A549 (cell line): Measurements from ENCODE around the gene OR52A5.

Experiments
- CBX2 ChIP-seq: fragments of 200-600 bp; sonication (generic); IDR thresholded peaks from 2 replicates; pipeline ENCODE4 v1.6.1; 2016; ENCODE audit warnings: low read depth, mild to moderate bottlenecking, borderline replicate concordance
- CTCF ChIP-seq: fragments of >200 bp; sonication (Bioruptor Twin); formaldehyde crosslinking; IDR thresholded peaks from 3 replicates; pipeline ENCODE4 v1.5.1; 2016
- EP300 ChIP-seq, 2 experiments: fragments of >200 bp; sonication (Bioruptor Twin); formaldehyde crosslinking; IDR thresholded peaks; 2 replicates in 1 of 2; 3 replicates in 1 of 2; pipeline ENCODE4 v1.6.1; 2016 to 2017
- KDM1A ChIP-seq: fragments of 200-600 bp; sonication (generic); IDR thresholded peaks from 2 replicates; pipeline ENCODE4 v1.6.1; 2016; ENCODE audit warnings: low read depth, mild to moderate bottlenecking
- MAFK ChIP-seq: fragments of 450-650 bp; IDR thresholded peaks from 2 replicates; pipeline ENCODE4 v1.6.1; 2014; ENCODE audit not compliant: partially characterized antibody
- MAZ ChIP-seq: fragments of 150-350 bp; IDR thresholded peaks from 2 replicates; pipeline ENCODE4 v1.6.1; 2014; ENCODE audit warnings: antibody characterized with exemption, low read depth, low read length, borderline replicate concordance
- PHF8 ChIP-seq: fragments of 200-600 bp; sonication (generic); IDR thresholded peaks from 2 replicates; pipeline ENCODE4 v1.6.1; 2016; ENCODE audit warnings: low read depth, mild to moderate bottlenecking, antibody characterized with exemption, moderate library complexity, borderline replicate concordance
- RAD21 ChIP-seq, 2 experiments: fragments of >200 bp in 1 of 2; sonication (Bioruptor Twin) in 1 of 2; formaldehyde crosslinking in 1 of 2; IDR thresholded peaks in 1 of 2; conservative IDR thresholded peaks in 1 of 2; 2 replicates in 1 of 2; 3 replicates in 1 of 2; pipeline ENCODE4 v1.6.1; 2012 to 2018; ENCODE audit warnings: inconsistent platforms in 1 of 2
- REST ChIP-seq: fragments of 200-600 bp; sonication (generic); IDR thresholded peaks from 2 replicates; pipeline ENCODE4 v1.6.1; 2016; ENCODE audit warnings: antibody characterized with exemption, mild to moderate bottlenecking, moderate library complexity
- RFX5 ChIP-seq: fragments of 450-650 bp; IDR thresholded peaks from 2 replicates; pipeline ENCODE4 v1.7.1; 2014; ENCODE audit warnings: antibody characterized with exemption, mild to moderate bottlenecking, moderate library complexity
- SMC3 ChIP-seq: fragments of >200 bp; sonication (Bioruptor Twin); formaldehyde crosslinking; IDR thresholded peaks from 3 replicates; pipeline ENCODE4 v1.6.1; 2018; ENCODE audit warnings: inconsistent platforms
- TP53 ChIP-seq: fragments of 250-450 bp; sonication (Bioruptor Pico); IDR thresholded peaks from 2 replicates; pipeline ENCODE4 v1.5.0; 2021; ENCODE audit warnings: mild to moderate bottlenecking, moderate library complexity
- ZSCAN20 ChIP-seq: fragments of 250-450 bp; sonication (Bioruptor Pico); IDR thresholded peaks from 2 replicates; pipeline ENCODE4 v1.8.0; 2022; ENCODE audit warnings: mild to moderate bottlenecking, moderate library complexity

- TF ChIP-seq KDM1A (no peak), CTCF (no peak), MAZ (no peak), MAFK (no peak), SMC3 (no peak), EP300 (IDR thresholded peaks at IDR 0.05) (no peak), TP53 (CRISPR knock-in tag) (no peak), ZSCAN20 (CRISPR knock-in tag) (no peak), CBX2 (no peak), PHF8 (no peak), RFX5 (no peak), REST (no peak), RAD21 (conservative IDR thresholded peaks at IDR 0.05 in 1 of 2, IDR thresholded peaks at IDR 0.05 in 1 of 2) (no peak)
These were observed 47.5 kb downstream of the OR52A5 start for GRCh38 chr11:5090668-5091067.
